H1 (cell line): Measurements from ENCODE around the gene DMRT1. TPM values are rescaled to one million over a fixed set of nuclear protein-coding genes. Genes with fewer than 3 reads are reported as not detected.

Experiments used
- CTCF ChIA-PET: fragments of 300-600 bp; sonication (Branson Sonifier 250); formaldehyde crosslinking; loops from one replicate; lab custom pipeline; 2021; ENCODE audit not compliant: partially characterized antibody; lab: Charles Lee
- POLR2A ChIA-PET: fragments of 300-600 bp; sonication (Branson Sonifier 250); formaldehyde crosslinking; loops from one replicate; lab custom pipeline; 2021; ENCODE audit warnings: inconsistent platforms; ENCODE audit not compliant: partially characterized antibody; lab: Charles Lee
- DNase-seq, 2 experiments: peaks; one replicate each; pipeline versions ENCODE4 v3.0.0 to v3.0.0-alpha.2; 2010 to 2022; ENCODE audit warnings: low spot score in 2 of 2, low read depth in 1 of 2, mixed read lengths in 1 of 2
- FAIRE-seq: peaks from 2 replicates; lab custom pipeline; 2011; peaks lifted over from hg19 to GRCh38; lab: Jason Lieb, UNC
- H2AFZ ChIP-seq: 2 replicates; pipeline ENCODE4 v1.8.1; 2012; ENCODE audit warnings: low read length, inconsistent platforms
- H2AK5ac ChIP-seq: 2 replicates; pipeline ENCODE4 v1.6.1; 2013; ENCODE audit warnings: low read depth, low read length
- H2BK120ac ChIP-seq: replicated peaks from 2 replicates; pipeline ENCODE3; 2013; ENCODE audit warnings: low read depth, low read length, inconsistent platforms
- H2BK12ac ChIP-seq: 2 replicates; pipeline ENCODE4 v1.6.1; 2013; ENCODE audit warnings: low read depth, low read length
- H2BK15ac ChIP-seq: 2 replicates; pipeline ENCODE4 v1.6.1; 2013; ENCODE audit warnings: low read length
- H2BK20ac ChIP-seq: 2 replicates; pipeline ENCODE4 v1.6.1; 2013; ENCODE audit warnings: low read length
- H2BK5ac ChIP-seq: 2 replicates; pipeline ENCODE4 v1.6.1; 2013; ENCODE audit warnings: low read depth, low read length
- H3K14ac ChIP-seq: 2 replicates; pipeline ENCODE4 v1.6.1; 2013; ENCODE audit warnings: inconsistent platforms; ENCODE audit not compliant: insufficient read length
- H3K18ac ChIP-seq: 2 replicates; pipeline ENCODE4 v1.6.1; 2013; ENCODE audit warnings: low read length; ENCODE audit errors: extremely low read depth
- H3K23ac ChIP-seq: 2 replicates; pipeline ENCODE4 v1.6.1; 2013; ENCODE audit warnings: inconsistent platforms; ENCODE audit not compliant: insufficient read length
- H3K23me2 ChIP-seq: 2 replicates; pipeline ENCODE4 v1.6.1; 2013; ENCODE audit warnings: low read depth, low read length
- H3K27ac ChIP-seq: 2 replicates; pipeline ENCODE4 v1.6.1; 2011; ENCODE audit warnings: low read depth, low read length, inconsistent platforms
- H3K27me3 ChIP-seq, 4 experiments: replicated peaks in 1 of 4; 1 replicate in 1 of 4; 2 replicates in 3 of 4; pipeline versions ENCODE4 v1.6.1 to v1.8.1; 2011 to 2013; ENCODE audit warnings: low read length in 3 of 4, mild to moderate bottlenecking in 3 of 4, inconsistent platforms in 2 of 4, mixed read lengths in 2 of 4, moderate library complexity in 1 of 4; ENCODE audit not compliant: control insufficient read depth in 3 of 4, insufficient read depth in 3 of 4; ENCODE audit errors: extremely low read depth in 1 of 4
- H3K36me3 ChIP-seq, 4 experiments: 2 replicates each; pipeline versions ENCODE4 v1.6.1 to v1.8.1; 2011 to 2013; ENCODE audit warnings: mild to moderate bottlenecking in 4 of 4, low read length in 3 of 4, moderate library complexity in 2 of 4, control low read depth in 1 of 4, inconsistent platforms in 1 of 4; ENCODE audit not compliant: insufficient read depth in 4 of 4, control insufficient read depth in 2 of 4
- H3K4ac ChIP-seq: replicated peaks from 2 replicates; pipeline ENCODE3; 2013; ENCODE audit warnings: low read length, low read depth, mixed read lengths, inconsistent platforms; ENCODE audit not compliant: insufficient read length
- H3K4me1 ChIP-seq, 4 experiments: replicated peaks in 1 of 4; 1 replicate in 1 of 4; 2 replicates in 3 of 4; pipeline versions ENCODE4 v1.6.1 to v1.8.1; 2011 to 2013; ENCODE audit warnings: low read length in 3 of 4, inconsistent platforms in 2 of 4, mixed read lengths in 1 of 4; ENCODE audit not compliant: insufficient read depth in 4 of 4, control insufficient read depth in 3 of 4
- H3K4me2 ChIP-seq, 2 experiments: 2 replicates each; pipeline versions ENCODE4 v1.6.1 to v1.8.1; 2011 to 2013; ENCODE audit warnings: low read depth in 2 of 2, low read length in 2 of 2, control low read depth in 1 of 2, inconsistent platforms in 1 of 2, mild to moderate bottlenecking in 1 of 2; ENCODE audit not compliant: insufficient read depth in 1 of 2
- H3K4me3 ChIP-seq, 4 experiments: fragments of 200-600, 300-600 bp in 1 of 4; sonication (generic), shearing (Covaris generic), sonication (Bioruptor Twin) in 1 of 4; 2 replicates each; pipeline versions ENCODE4 v1.5.1 to v1.8.1; 2011 to 2016; ENCODE audit warnings: low read length in 4 of 4, low read depth in 3 of 4, control low read depth in 2 of 4, inconsistent platforms in 2 of 4, mild to moderate bottlenecking in 2 of 4, mixed read lengths in 1 of 4, moderate library complexity in 1 of 4; ENCODE audit not compliant: insufficient read depth in 2 of 4; ENCODE audit errors: extremely low read depth in 1 of 4
- H3K56ac ChIP-seq: replicated peaks from 2 replicates; pipeline ENCODE3; 2013; ENCODE audit warnings: low read depth, mild to moderate bottlenecking, mixed read lengths, low read length, inconsistent platforms; ENCODE audit not compliant: insufficient read length
- H3K79me1 ChIP-seq: 2 replicates; pipeline ENCODE4 v1.6.1; 2013; ENCODE audit warnings: low read depth, low read length, control low read depth
- H3K79me2 ChIP-seq, 2 experiments: 2 replicates each; pipeline versions ENCODE4 v1.6.1 to v1.8.1; 2012 to 2013; ENCODE audit warnings: low read length in 2 of 2, mild to moderate bottlenecking in 2 of 2, inconsistent platforms in 1 of 2; ENCODE audit not compliant: insufficient read depth in 2 of 2, control insufficient read depth in 1 of 2
- H3K9ac ChIP-seq, 4 experiments: replicated peaks in 1 of 4; 1 replicate in 1 of 4; 2 replicates in 3 of 4; pipeline versions ENCODE4 v1.6.1 to v1.8.1; 2011 to 2013; ENCODE audit warnings: low read depth in 3 of 4, low read length in 3 of 4, control low read depth in 2 of 4, mild to moderate bottlenecking in 2 of 4, moderate library complexity in 2 of 4, inconsistent platforms in 1 of 4; ENCODE audit errors: extremely low read depth in 1 of 4
- H3K9me3 ChIP-seq, 2 experiments: 2 replicates each; pipeline versions ENCODE4 v1.6.1 to v1.8.1; 2012 to 2013; ENCODE audit warnings: mild to moderate bottlenecking in 2 of 2, moderate library complexity in 2 of 2, control low read depth in 1 of 2, inconsistent platforms in 1 of 2, low read depth in 1 of 2, low read length in 1 of 2, mixed read lengths in 1 of 2; ENCODE audit not compliant: insufficient read depth in 2 of 2
- H4K20me1 ChIP-seq, 2 experiments: replicated peaks in 1 of 2; 2 replicates each; pipeline versions ENCODE3 to v1.8.1; 2011 to 2013; ENCODE audit warnings: inconsistent platforms in 2 of 2, low read length in 2 of 2, mild to moderate bottlenecking in 1 of 2; ENCODE audit not compliant: insufficient read depth in 2 of 2, control insufficient read depth in 1 of 2
- H4K5ac ChIP-seq: 2 replicates; pipeline ENCODE4 v1.6.1; 2013; ENCODE audit warnings: low read length, low read depth, mixed read lengths, inconsistent platforms; ENCODE audit not compliant: insufficient read length
- H4K8ac ChIP-seq: 2 replicates; pipeline ENCODE4 v1.8.0; 2013; ENCODE audit warnings: mild to moderate bottlenecking, moderate library complexity, low read length, inconsistent platforms; ENCODE audit not compliant: insufficient read depth; ENCODE audit errors: extremely low read depth
- H4K91ac ChIP-seq: replicated peaks from 2 replicates; pipeline ENCODE3; 2013; ENCODE audit warnings: low read length, mixed read lengths, inconsistent platforms; ENCODE audit not compliant: insufficient read length
- BCL11A ChIP-seq, 2 experiments: IDR thresholded peaks; one replicate each; pipeline ENCODE4 v1.6.1; 2011; ENCODE audit warnings: low read depth in 2 of 2, low read length in 2 of 2, mild to moderate bottlenecking in 2 of 2
- CHD1 ChIP-seq: IDR thresholded peaks from 2 replicates; pipeline ENCODE4 v1.6.1; 2012; ENCODE audit warnings: low read depth, low read length, improper control_type of control experiment
- EP300 ChIP-seq, 2 experiments: IDR thresholded peaks; 1 replicate in 1 of 2; 2 replicates in 1 of 2; pipeline ENCODE4 v1.6.1; 2011 to 2012; ENCODE audit warnings: low read depth in 2 of 2, low read length in 2 of 2, mild to moderate bottlenecking in 2 of 2, borderline replicate concordance in 1 of 2, inconsistent platforms in 1 of 2, moderate library complexity in 1 of 2
- EZH2 ChIP-seq: fragments of 200-600 bp; sonication (generic); IDR thresholded peaks from 2 replicates; pipeline ENCODE4 v1.7.1; 2012; ENCODE audit warnings: low read depth, mild to moderate bottlenecking, moderate library complexity, low read length, inconsistent platforms; ENCODE audit not compliant: severe bottlenecking
- JUND ChIP-seq: IDR thresholded peaks from 2 replicates; pipeline ENCODE4 v1.6.1; 2011; ENCODE audit warnings: mild to moderate bottlenecking, improper control_type of control experiment, low read length
- KDM5A ChIP-seq: fragments of 200-600 bp; IDR thresholded peaks from 2 replicates; pipeline ENCODE4 v1.7.1; 2012; ENCODE audit warnings: mild to moderate bottlenecking, low read length, inconsistent platforms, mixed read lengths
- NRF1 ChIP-seq: IDR thresholded peaks from 2 replicates; pipeline ENCODE4 v1.6.1; 2011; ENCODE audit warnings: mild to moderate bottlenecking, low read depth, low read length, improper control_type of control experiment
- SAP30 ChIP-seq: fragments of 300-600 bp; sonication (generic); IDR thresholded peaks from 2 replicates; pipeline ENCODE4 v1.7.1; 2012; ENCODE audit warnings: low read length, moderate library complexity, mild to moderate bottlenecking, inconsistent platforms; ENCODE audit not compliant: insufficient read depth, insufficient replicate concordance
- TAF7 ChIP-seq: optimal IDR thresholded peaks from 2 replicates; pipeline ENCODE3; 2011; ENCODE audit warnings: low read depth, mild to moderate bottlenecking, inconsistent platforms, low read length, moderate library complexity, borderline replicate concordance
- ZNF274 ChIP-seq: IDR thresholded peaks from 2 replicates; pipeline ENCODE4 v1.7.0; 2012; ENCODE audit warnings: low read length, borderline replicate concordance; ENCODE audit errors: extremely low read depth
- WGBS, 2 experiments: shearing (Covaris generic) in 1 of 2; methylation state at CpG; one replicate each; pipeline versions ENCODE4 v1.1.6 to v1.1.7; 2013 to 2015; ENCODE audit warnings: low lambda C conversion rate in 2 of 2, mixed read lengths in 2 of 2, inconsistent platforms in 1 of 2, low coverage in 1 of 2, missing lambda C conversion rate in 1 of 2; ENCODE audit not compliant: insufficient replicate concordance in 2 of 2, insufficient coverage in 1 of 2, insufficient read length in 1 of 2; ENCODE audit errors: extremely low coverage in 1 of 2, missing lambda C conversion rate in 1 of 2; 5-methylcytosine and 5-hydroxymethylcytosine counted together
- polyA plus RNA-seq, 7 experiments: library from polyadenylated mRNA; depleted of rRNA in 3 of 7; stranded (reverse) in 5 of 7; unstranded in 2 of 7; fragments of >200 nt in 5 of 7; fragments of 200-250 nt in 2 of 7; gene quantifications; 1 replicate in 5 of 7; 2 replicates in 1 of 7; 4 replicates in 1 of 7; pipeline versions ENCODE4 v1.2.1 to v1.2.3, GENCODE V29; 2011 to 2013; ENCODE audit warnings: missing spikeins in 2 of 7, mixed read lengths in 2 of 7
- total RNA-seq: library from RNA; stranded (reverse); fragmentation: NEBNext Ultra II Directional; extraction: Animal tissue kit (Norgen Biotek cat#: 25700); gene quantifications from 2 replicates; pipeline ENCODE4 v1.2.1, GENCODE V29; 2021
- TF ChIP-seq, protein P1 (sequence below): IDR thresholded peaks from 2 replicates; pipeline ENCODE4 v1.6.1; 2011; ENCODE audit warnings: low read length, improper control_type of control experiment
- TF ChIP-seq, protein P2 (sequence below): IDR thresholded peaks from 2 replicates; pipeline ENCODE4 v1.6.1; 2012; ENCODE audit warnings: inconsistent platforms

DMRT1 gene
- total and polyA plus RNA-seq, 2 of the 8 experiments (the other 6 are each of a cell fraction or from before 2014, with no cell fraction given), result 0.15 TPM; not detected in 1

DNA sequence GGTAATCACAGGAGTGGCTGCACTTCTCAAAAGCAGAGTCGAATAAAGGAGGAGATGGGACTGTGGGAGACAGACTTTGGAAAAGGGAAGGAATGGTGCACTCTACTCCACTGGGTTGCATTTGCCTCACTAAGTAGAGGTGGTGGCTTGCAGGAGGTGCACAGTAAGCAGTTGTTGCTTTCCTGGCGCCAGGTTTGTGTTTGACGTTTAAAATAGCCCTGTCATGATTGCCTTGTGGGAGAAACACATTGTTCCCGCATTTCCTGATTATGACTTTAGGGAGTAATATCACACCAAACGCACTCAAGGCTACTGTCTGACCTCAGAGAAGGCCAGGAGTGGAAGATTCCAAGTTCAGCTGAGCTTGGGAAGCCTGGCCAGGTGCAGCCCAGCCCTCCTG, 36.7 kb downstream of the DMRT1 start:
- Histone ChIP-seq H3K4me2 (no peak overlapping the region), H4K20me1 (no peaks in the 10 kb centered on the region), H3K36me3 (no peaks in the 10 kb centered on the region), H4K91ac (no peak overlapping the region), H2AFZ (no peak overlapping the region), H3K56ac (no peak overlapping the region), H2BK20ac (no peak overlapping the region), H2BK15ac (no peak overlapping the region), H3K4me1 (no peaks in the 10 kb centered on the region), H3K23ac (no peak overlapping the region), H3K79me2 (no peaks in the 10 kb centered on the region), H2BK12ac (no peak overlapping the region), H4K5ac (no peak overlapping the region), H3K9ac (no peak overlapping the region), H3K4me3 (no peak overlapping the region), H3K27me3 (no peaks in the 10 kb centered on the region; a peak in 1 of 7 replicates), H2BK120ac (no peak overlapping the region), H3K4ac (no peak overlapping the region), H4K8ac (no peak overlapping the region), H3K27ac (no peak overlapping the region), H2BK5ac (no peak overlapping the region), H3K9me3 (no peaks in the 10 kb centered on the region), H3K18ac (no peak overlapping the region), H3K14ac (no peak overlapping the region), H2AK5ac (no peak overlapping the region), H3K23me2 (no peaks in the 10 kb centered on the region), H3K79me1 (no peaks in the 10 kb centered on the region)
- DNase-seq, result no peak
- CTCF ChIA-PET, result interaction anchor here (0.5 to 7.9 kb wide), 7 partner anchors 14 to 131 kb away, joined by 3 to 51 read pairs (median 5); no protein-coding TSS in a partner anchor
- POLR2A ChIA-PET, result no interaction called here
- FAIRE-seq, result no peak
- 80% methylated on average over 5 of the region's 5 CpGs; no CpG with 5 or more reads in 1 of the 2 experiments for WGBS, 2 experiments
- TF ChIP-seq, protein P1, sequence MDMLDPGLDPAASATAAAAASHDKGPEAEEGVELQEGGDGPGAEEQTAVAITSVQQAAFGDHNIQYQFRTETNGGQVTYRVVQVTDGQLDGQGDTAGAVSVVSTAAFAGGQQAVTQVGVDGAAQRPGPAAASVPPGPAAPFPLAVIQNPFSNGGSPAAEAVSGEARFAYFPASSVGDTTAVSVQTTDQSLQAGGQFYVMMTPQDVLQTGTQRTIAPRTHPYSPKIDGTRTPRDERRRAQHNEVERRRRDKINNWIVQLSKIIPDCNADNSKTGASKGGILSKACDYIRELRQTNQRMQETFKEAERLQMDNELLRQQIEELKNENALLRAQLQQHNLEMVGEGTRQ, result no peak
- TF ChIP-seq EZH2, result no peak
- no peak for TF ChIP-seq JUND
- no peak for TF ChIP-seq KDM5A
- no peak for TF ChIP-seq EP300 (IDR thresholded peaks at IDR 0.05; ENCODE audit: borderline replicate concordance in 1 of 2, low read depth in 2 of 2, low read length in 2 of 2)
- no peak for TF ChIP-seq NRF1
- TF ChIP-seq, protein P2, sequence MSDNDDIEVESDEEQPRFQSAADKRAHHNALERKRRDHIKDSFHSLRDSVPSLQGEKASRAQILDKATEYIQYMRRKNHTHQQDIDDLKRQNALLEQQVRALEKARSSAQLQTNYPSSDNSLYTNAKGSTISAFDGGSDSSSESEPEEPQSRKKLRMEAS, result no peak
- TF ChIP-seq TAF7, result no peak
- TF ChIP-seq ZNF274, result no peak
- no peak for TF ChIP-seq BCL11A (IDR thresholded peaks at IDR 0.05; ENCODE audit: low read depth in 2 of 2, low read length in 2 of 2)
- no peak for TF ChIP-seq CHD1
- TF ChIP-seq SAP30, result no peak
